ACHN (cell line): ENCODE data around the gene SYT12.

Experiments used
- DNase-seq: peaks from one replicate; pipeline ENCODE4 v3.0.0-alpha.2; 2015
- in situ Hi-C: cut with HindIII; loops from 2 replicates; pipeline ENCODE4 v1.10.0; 2017; ENCODE audit warnings: low sequenced_read_pairs, low pct_ligation_motif_present, low pct_unique_long_range_greater_than_20kb

SYT12 gene

GRCh38 chr11:67050139-67050538 lies 27.2 kb downstream of the SYT12 start:
- in situ Hi-C loops = no loop called here
- no peak for DNase-seq

GRCh38 chr11:67051180-67051893 lies 28.4 kb downstream of the SYT12 start:
- DNase-seq = no peak
- in situ Hi-C loops = no loop called here

GRCh38 chr11:67051945-67052488 lies 29.1 kb downstream of the SYT12 start:
- in situ Hi-C loops = no loop called here
- DNase-seq = no peak

GRCh38 chr11:67052891-67053290 lies 30.0 kb downstream of the SYT12 start:
- in situ Hi-C loops = no loop called here

GRCh38 chr11:67053896-67054329 lies 31.0 kb downstream of the SYT12 start:
- in situ Hi-C loops = no loop called here
- peak; percentile 50 for DNase-seq

More at GRCh38 chr11:67052891-67053290, 30.0 kb downstream of the SYT12 start:
- DNase-seq = no peak

- DNase-seq = peak; percentile 30
- in situ Hi-C loops = no loop called here
Measured at GRCh38 chr11:67054346-67054835, 31.5 kb downstream of the SYT12 start.

- in situ Hi-C loops = no loop called here
- DNase-seq = no peak
Measured at GRCh38 chr11:67054836-67055523, 32.0 kb downstream of the SYT12 start.

GRCh38 chr11:67055812-67056211 lies 32.9 kb downstream of the SYT12 start:
- no peak for DNase-seq
- in situ Hi-C loops = no loop called here

- peak; percentile 47 for DNase-seq
- in situ Hi-C loops = no loop called here
Measured at GRCh38 chr11:67056267-67057204, 33.6 kb downstream of the SYT12 start, which contains the start of gene RHOD. Gene RHOD (plus strand): TSS chr11:67056847. CDS start chr11:67056903, 56 bp downstream.

- no peak for DNase-seq
- in situ Hi-C loops = no loop called here
Measured at GRCh38 chr11:67057205-67057672, 34.3 kb downstream of the SYT12 start.

- no peak for DNase-seq
- in situ Hi-C loops = no loop called here
Measured at GRCh38 chr11:67058506-67058905, 35.6 kb downstream of the SYT12 start.

GRCh38 chr11:67059671-67060070 lies 36.7 kb downstream of the SYT12 start:
- DNase-seq = no peak
- in situ Hi-C loops = no loop called here

GRCh38 chr11:67060111-67060522 lies 37.2 kb downstream of the SYT12 start:
- peak; percentile 27 for DNase-seq
- in situ Hi-C loops = no loop called here

GRCh38 chr11:67062526-67063373 lies 39.8 kb downstream of the SYT12 start:
- DNase-seq = peak; percentile 42
- in situ Hi-C loops = no loop called here

- in situ Hi-C loops = no loop called here
- DNase-seq = no peak
Measured at GRCh38 chr11:67066333-67066709, 43.4 kb downstream of the SYT12 start.

- in situ Hi-C loops = no loop called here
- DNase-seq = no peak
Measured at GRCh38 chr11:67071420-67072284, 48.7 kb downstream of the SYT12 start.

- in situ Hi-C loops = no loop called here
Measured at GRCh38 chr11:67072295-67072694, 49.4 kb downstream of the SYT12 start.

More at GRCh38 chr11:67072295-67072694, 49.4 kb downstream of the SYT12 start:
- no peak for DNase-seq
